G401 (cell line): Measurements from ENCODE around the gene GLS. TPM values are rescaled to one million over a fixed set of nuclear protein-coding genes. Genes with fewer than 3 reads are reported as not detected.

ENCODE experiments used
- DNase-seq: peaks from one replicate; pipeline ENCODE4 v3.0.0-alpha.2; 2015; ENCODE audit warnings: low spot score
- in situ Hi-C: cut with HindIII; loops from 2 replicates; pipeline ENCODE4 v1.10.0; 2016; ENCODE audit warnings: low sequenced_read_pairs, mixed read lengths
- total RNA-seq: library from RNA; depleted of rRNA; stranded (reverse); fragments of >200 nt; shearing (Covaris generic); gene quantifications from 2 replicates; pipeline ENCODE4 v1.2.3, GENCODE V29; 2014

Gene GLS
- total RNA-seq, 1 experiment from 2014 or later: 33.1 TPM

DNA sequence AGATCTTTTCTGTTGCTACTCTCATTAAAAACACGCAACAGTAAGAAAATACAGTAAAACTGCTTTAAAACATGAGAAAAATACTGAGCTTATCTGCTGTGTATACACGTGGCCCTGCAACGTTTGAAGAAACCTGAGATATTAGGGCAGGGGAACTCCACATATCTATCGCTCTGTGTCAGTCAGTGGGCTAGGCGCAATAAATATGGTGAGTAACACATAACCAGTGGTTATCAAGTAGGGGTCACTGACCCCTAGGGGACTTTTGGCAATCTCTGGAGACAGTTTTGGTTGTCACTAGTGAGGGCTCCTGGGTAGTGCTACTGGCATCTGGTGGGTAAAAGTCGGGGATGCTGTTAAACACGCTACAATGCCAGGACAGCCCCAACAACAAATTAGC, 118.4 kb downstream of the GLS start:
- DNase-seq: no peak
- in situ Hi-C loops: no loop called here

GRCh38 chr2:190999949-191000665, 119.5 kb downstream of the GLS start:
- in situ Hi-C loops: no loop called here
- no peak for DNase-seq

DNA sequence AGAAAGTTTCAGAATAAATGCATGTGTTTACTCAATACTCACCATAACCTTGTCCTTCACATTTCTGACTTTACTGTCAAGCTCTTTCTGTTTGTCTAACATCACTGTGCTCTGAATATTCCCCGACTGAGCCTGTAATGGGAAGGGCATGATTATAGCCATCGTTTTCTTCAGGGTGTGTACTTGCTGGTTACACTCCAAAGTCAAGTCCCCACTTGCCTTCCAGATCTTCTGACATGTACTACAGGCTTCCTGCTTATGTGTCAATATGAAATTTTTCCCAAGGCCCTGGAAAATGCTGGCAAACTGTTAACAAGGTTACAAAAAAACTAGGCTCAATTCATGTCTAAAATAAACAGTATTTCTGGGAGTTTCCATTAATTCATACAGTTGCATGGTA, 120.4 kb downstream of the GLS start:
- in situ Hi-C loops: no loop called here

DNA sequence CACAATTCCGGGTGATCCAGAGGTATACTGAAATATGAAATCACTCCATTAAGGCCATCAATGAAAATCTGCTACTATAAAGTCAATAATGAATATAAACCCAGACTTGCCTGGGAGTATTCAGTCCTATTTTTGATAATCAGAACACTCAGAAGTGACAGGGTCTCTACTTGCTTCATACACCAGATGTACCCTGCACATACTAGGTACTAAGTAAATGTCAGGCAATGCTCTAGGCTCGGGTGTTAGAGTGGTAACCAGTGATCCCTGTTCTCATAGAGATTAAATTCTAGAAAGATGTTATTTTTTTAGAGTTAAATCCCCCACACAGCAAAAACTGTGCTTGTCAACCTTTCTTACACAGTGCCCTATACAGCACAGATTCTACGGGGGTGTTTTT, 121.0 kb downstream of the GLS start:
- no peak for DNase-seq
- in situ Hi-C loops: no loop called here

More for the DNA sequence above, 120.4 kb downstream of the GLS start:
- DNase-seq: no peak

- no peak for DNase-seq
- in situ Hi-C loops: no loop called here
Measured at GRCh38 chr2:191003405-191004309, 123.0 kb downstream of the GLS start.

DNA sequence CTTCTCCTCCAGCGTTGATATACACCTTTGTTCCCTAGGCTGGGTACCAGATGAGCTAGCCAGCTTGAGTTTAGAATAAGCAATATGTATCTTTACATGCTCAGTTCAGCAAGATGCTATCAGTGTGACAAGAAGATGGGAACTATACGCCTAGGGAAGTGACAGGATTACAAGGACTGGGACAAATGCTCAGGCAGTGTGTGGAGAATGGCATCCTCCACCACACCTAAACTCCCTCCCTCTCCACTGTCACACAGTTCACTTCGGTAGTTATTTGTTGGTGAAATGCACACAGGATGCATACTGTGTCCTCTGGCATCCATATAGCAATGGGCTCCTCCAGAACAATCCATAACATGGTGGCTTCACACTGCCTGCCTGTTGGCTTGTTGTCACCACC, 125.7 kb downstream of the GLS start:
- in situ Hi-C loops: no loop called here
- no peak for DNase-seq

GRCh38 chr2:191006997-191007783, 126.6 kb downstream of the GLS start:
- DNase-seq: no peak
- in situ Hi-C loops: no loop called here

- in situ Hi-C loops: no loop called here
- DNase-seq: no peak
Measured at GRCh38 chr2:191008286-191008685, 127.7 kb downstream of the GLS start.

GRCh38 chr2:191009541-191010374, 129.1 kb downstream of the GLS start:
- DNase-seq: no peak

DNA sequence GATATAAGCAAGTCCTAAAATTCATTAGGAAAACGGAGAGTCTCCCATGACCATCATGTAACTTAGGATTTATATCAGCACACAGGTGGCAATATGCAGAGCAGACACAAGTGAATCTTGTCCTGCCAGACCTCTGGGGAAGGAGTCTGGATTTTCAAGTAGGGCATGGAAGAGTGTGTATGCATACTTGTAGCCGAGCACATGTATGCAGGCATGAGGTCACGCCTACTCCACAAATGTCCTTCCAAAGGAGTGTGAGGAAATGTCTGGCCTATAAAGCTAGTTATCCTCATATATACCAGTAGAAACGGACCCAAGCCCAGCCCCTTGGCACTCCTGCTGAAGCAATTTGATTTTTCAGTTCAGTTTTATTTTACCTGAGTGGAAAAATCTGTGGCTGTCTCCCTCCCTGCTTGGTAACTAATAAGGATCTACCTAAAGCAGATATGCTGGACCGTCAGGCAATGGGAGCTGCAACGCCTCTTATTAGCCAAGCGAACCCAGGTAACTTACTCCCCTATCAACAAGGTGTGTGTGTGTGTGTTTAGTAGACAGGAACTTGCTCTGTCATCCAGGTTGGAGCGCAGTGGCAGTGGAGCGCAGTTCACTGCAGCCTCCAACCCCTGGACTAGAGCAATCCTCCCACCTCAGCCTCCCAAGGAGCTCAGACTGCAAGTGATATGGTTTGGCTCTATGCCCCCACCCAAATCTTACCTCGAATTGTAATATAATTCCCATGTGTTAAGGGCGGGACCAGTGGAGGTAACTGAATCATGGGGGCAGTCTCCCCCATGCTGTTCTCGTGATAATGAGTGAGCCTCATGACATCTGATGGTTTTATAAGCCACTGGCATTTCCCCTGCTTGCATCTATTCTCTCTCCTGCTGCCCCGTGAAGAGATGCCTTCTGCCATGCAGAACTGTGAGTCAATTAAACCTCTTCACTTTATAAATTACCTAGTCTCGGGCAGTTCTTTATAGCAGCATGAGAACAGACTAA, 130.6 kb downstream of the GLS start:
- in situ Hi-C loops: no loop called here
- no peak for DNase-seq

More at GRCh38 chr2:191009541-191010374, 129.1 kb downstream of the GLS start:
- in situ Hi-C loops: no loop called here

GRCh38 chr2:191012346-191012745, 131.7 kb downstream of the GLS start:
- DNase-seq: no peak

DNA sequence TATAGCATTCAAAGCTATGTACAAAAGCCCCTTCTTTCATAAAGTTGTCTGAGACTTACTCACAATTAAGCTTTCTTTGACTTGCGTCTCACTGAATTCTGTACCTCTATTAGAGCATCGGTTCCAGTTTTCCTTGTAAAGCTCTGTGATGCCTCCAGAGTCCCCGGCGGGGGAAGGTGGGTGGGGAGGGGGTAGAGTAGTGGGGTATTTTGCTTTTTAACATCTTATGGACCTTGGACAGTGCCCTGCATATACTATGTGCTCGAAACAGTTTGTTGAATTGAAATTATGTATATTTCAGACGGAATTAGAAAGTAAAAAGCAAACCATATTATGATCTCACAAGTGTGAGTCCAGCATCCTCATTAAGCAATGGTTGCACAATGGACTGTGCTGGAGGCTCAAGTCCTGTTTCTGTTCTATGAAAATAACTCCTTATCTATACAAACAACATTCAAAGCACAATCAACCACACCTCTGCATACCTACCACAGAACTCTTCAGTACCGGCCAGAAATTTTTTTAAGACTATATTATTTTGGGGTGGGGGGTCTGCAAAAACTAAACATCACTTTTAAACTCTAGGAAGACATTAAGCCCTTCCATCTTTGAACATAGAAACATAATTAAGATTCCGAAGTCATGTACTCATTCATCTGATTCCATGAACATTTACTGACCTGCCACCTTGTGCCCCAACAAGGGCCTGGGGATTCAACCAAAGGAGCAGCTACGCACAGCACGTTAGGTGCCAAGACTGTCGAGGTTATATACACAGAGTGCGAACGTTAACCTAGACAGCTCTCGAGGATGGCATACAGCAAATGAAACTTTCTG, 132.4 kb downstream of the GLS start:
- DNase-seq: no peak
- in situ Hi-C loops: no loop called here

More at GRCh38 chr2:191012346-191012745, 131.7 kb downstream of the GLS start:
- in situ Hi-C loops: no loop called here

GRCh38 chr2:191013682-191013931, 133.0 kb downstream of the GLS start:
- in situ Hi-C loops: no loop called here
- peak; percentile 64 for DNase-seq

GRCh38 chr2:191013932-191014652, 133.5 kb downstream of the GLS start, which contains the start of gene STAT1:
STAT1 (minus strand) TSS chr2:191014171; CDS start chr2:191010003, 4,168 bp downstream.
- DNase-seq: peak; percentile 88
- in situ Hi-C loops: no loop called here

DNA sequence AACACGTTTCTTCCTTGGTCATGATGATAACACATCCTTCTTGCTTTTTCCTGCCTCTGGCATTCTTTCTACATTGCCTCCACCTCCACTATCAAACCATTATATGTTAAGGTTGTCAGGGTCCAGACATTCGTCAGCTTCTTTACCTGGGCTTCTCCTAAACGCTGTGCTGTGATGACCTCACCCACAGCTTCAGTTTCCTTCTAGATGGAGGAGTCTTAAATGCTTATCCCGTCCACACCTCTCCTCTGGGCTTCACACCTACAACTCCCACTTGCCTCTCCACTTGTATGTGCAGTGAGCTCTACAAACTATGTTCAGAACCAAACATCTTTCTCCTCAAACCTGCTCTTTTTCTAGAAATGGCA, 134.0 kb downstream of the GLS start:
- DNase-seq: no peak
- in situ Hi-C loops: no loop called here
